GM12891 (cell line): Measurements from ENCODE around the gene MUC6.

Source experiments
- PAX5 ChIP-seq: IDR thresholded peaks from 2 replicates; pipeline ENCODE4 v1.6.1; 2011; ENCODE audit warnings: low read length, moderate library complexity, mild to moderate bottlenecking; ENCODE audit not compliant: insufficient read depth, severe bottlenecking
- POLR2A ChIP-seq: IDR thresholded peaks from 2 replicates; pipeline ENCODE4 v1.6.1; 2011; ENCODE audit warnings: low read depth, low read length, control low read depth
- POLR2AphosphoS5 ChIP-seq: IDR thresholded peaks from 2 replicates; pipeline ENCODE4 v1.6.1; 2011; ENCODE audit warnings: low read depth, low read length, control low read depth
- SPI1 ChIP-seq: IDR thresholded peaks from 2 replicates; pipeline ENCODE4 v1.6.1; 2011; ENCODE audit warnings: low read depth, low read length, control low read depth
- TAF1 ChIP-seq: IDR thresholded peaks from 2 replicates; pipeline ENCODE4 v1.6.1; 2011; ENCODE audit warnings: low read depth, low read length, control low read depth

- TF ChIP-seq TAF1 (no peak), SPI1 (no peak), POLR2AphosphoS5 (no peak), POLR2A (no peak), PAX5 (no peak)
Observed at GRCh38 chr11:1042626-1043562, 6.4 kb upstream of the MUC6 start.
